ENCODE measurements around the gene SLC5A6.

GRCh38 chr2:27179344-27180000, 32.6 kb downstream of the SLC5A6 start:
- TF ChIP-seq PAX5 (IDR thresholded peaks at IDR 0.05; ENCODE audit: insufficient read depth, low read length, severe bottlenecking) (no peak), POLR2AphosphoS5 (IDR thresholded peaks at IDR 0.05; ENCODE audit: low read depth, low read length) (no peak), POLR2A (IDR thresholded peaks at IDR 0.05; ENCODE audit: low read depth, low read length) (no peak), POU2F2 (IDR thresholded peaks at IDR 0.05; ENCODE audit: low read depth, low read length) (no peak)
